GM19099 (cell line): ENCODE results near the gene ARHGAP12.

Experiments
- POLR2A ChIP-seq: IDR thresholded peaks from 3 replicates; pipeline ENCODE4 v1.6.1; 2011; ENCODE audit warnings: low read depth; ENCODE audit not compliant: insufficient read length; ENCODE audit errors: extremely low read depth

Gene ARHGAP12

GRCh38 chr10:31953480-31953879, 24.8 kb upstream of the ARHGAP12 start:
- no peak for TF ChIP-seq POLR2A

GRCh38 chr10:31953080-31953479, 24.4 kb upstream of the ARHGAP12 start:
- no peak for TF ChIP-seq POLR2A

DNA sequence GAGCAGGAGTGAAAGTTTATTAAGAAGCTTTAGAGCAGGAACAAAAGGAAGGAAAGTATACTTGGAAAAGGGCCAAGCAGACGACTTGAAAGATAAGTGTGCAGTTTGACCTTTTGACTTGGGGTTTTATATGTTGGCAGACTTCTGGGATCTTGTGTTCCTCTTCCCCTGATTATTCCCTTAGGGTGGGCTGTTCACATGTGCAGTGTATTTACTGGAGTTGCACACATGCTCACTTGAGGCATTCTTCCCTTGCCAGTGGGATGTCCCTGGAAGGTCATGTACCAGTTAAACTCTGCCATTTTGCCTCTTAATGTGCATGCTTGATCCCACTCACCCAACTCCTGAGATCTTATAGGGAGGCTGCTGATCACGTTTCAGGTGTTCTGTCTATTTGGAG, 23.4 kb upstream of the ARHGAP12 start:
- TF ChIP-seq POLR2A = no peak

DNA sequence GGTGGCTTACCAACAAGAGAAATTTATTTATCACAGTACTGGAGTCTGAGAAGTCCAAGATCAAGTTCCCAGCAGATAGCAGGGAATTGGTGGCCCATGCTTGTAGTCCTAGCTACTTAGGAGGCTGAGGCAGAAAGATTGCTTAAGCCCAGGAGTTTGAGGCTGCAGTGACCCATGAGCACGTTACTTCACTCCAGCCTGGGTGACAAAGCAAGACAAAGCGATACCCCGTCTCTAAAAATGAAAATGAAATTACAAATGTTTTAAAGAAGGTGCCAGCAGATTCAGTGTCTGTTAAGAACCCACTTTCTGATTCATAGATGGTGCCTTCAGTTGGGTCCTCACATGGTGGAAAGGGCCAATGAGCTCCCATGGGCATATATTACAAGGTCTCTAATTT, 20.6 kb upstream of the ARHGAP12 start:
- TF ChIP-seq POLR2A = no peak

GRCh38 chr10:31948021-31948420, 19.4 kb upstream of the ARHGAP12 start:
- TF ChIP-seq POLR2A = no peak

DNA sequence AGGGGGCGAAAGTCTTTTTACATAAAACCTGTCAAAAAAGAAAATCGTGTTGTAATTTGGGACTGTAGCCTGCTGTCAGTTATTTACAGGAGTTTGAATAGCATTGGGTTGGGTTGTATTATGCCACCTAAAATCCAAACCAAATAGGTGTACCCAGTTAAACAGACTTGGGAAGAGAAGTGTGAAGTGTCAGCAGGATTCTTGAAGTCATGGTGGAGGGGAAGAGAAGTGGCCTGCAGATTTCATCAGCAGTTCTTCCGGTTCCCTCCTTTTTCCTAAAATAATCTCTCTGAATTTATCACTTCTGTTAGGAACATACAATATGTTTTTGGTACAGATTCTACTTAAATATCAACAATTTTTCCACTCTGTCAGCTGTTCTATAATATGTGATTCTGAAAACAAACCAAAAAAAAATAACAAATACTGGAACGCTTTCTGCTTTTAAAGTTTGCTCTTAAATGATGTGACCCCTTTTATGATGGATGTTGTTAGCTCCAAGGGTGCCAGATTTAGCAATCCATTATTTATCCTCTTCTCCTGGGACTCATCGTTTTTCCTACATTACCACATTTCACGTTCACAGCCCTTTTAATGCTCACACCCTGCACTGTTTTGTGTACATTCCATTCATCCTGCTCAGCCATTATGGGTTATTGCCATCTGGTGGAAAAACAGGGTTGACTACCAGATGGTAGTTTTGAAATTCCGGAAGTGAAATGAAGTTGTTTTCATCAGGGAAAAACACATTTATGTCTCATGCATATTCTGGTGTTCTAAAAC, 18.7 kb upstream of the ARHGAP12 start:
- TF ChIP-seq POLR2A = no peak

DNA sequence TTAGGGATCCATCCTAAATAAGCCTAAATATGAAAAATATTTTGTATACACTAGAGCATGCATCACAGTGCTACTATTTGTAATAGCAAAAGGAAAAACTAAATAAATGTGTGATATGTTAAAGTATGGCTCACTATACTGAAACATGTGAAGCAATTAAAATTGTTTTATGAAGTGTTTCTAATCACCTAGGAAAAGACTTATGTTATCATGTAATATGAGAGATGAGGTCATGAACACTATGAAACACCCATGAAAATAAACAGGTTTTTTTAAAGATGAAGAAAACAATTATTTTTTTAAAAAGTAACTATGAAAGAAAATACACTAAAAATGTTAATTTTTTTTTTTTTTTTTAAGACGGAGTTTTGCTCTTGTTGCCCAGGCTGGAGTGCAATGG, 16.8 kb upstream of the ARHGAP12 start:
- no peak for TF ChIP-seq POLR2A

DNA sequence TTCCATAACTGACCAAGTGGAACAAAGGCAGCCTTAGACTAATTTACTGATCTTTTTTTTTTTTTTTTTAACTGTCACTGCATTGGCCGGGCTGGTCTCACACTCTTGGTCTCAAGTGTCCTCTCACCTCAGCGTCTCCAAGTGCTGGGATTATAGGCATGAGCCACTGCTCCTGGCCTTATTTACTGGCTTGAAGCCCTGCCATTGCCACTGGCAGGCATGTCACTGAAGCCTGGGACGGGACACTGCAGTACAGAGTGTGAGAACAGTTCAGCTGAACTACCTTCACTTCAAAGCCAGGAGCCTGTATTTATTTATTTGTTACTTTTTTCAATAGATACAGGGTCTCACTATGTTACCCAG, 15.4 kb upstream of the ARHGAP12 start:
- no peak for TF ChIP-seq POLR2A

DNA sequence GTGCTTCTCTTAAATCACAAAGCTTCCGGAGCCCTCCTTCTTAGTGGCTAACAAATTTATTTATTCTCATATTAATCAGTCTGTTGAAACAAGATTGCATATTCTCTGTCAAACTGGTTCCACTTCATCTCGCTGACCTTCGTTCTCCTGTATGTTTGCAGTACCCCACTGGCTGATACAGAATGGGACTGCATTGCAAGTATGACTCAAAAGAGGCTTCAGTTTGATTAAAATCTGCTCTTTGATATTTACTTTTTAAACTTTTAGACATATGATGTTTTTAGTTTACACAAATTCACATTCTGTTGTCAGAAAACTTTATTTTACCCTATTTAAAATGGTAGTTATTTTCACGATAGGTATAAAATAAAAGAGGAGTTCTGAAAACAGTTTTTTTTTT, 14.3 kb upstream of the ARHGAP12 start:
- TF ChIP-seq POLR2A = no peak

- TF ChIP-seq POLR2A = no peak
These were observed 13.8 kb upstream of the ARHGAP12 start for GRCh38 chr10:31942435-31942834.

GRCh38 chr10:31940839-31941653, 12.4 kb upstream of the ARHGAP12 start:
- TF ChIP-seq POLR2A = no peak

DNA sequence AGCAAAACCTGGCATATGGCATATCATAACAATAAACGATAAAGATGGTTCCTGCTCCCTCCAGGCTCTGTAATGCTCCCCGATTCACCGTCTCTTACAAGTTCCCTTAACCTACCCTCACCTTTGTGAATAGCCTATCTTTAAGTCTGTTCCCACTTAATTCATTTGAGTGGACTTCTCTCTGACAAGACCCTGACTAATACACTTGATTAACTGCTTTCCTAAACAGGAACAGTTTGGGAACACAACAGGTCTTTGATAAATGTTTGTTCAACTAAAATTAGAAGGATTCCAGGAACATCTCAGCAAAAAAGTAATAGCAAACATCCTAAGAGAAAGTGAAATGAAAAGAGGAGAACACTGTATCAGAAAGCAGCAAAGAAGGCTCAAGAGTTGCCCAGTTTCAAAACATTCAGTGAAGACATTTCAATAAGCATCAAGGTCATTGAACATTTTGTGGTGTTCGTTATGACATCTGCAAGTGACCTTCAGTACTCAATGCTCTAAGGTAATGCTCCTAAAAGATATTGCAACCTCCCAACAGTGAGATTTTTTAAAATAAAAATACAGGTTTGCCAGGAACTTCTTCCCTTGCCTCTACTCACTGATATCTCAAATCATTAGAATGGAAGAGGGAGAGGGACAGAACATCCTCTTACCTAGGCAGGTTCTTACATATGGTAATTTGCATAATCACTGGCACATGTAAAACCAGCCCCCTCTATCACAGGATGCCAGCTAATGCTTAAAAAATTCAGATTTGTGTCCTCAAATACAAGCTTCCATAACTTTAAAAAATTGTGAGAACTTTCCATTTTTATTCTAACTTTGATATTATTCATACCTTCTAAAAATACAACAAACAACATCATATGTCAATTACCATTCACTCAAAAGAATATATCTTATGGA, 11.4 kb upstream of the ARHGAP12 start:
- no peak for TF ChIP-seq POLR2A

- no peak for TF ChIP-seq POLR2A
These were observed 8.7 kb upstream of the ARHGAP12 start for GRCh38 chr10:31937371-31937770.

DNA sequence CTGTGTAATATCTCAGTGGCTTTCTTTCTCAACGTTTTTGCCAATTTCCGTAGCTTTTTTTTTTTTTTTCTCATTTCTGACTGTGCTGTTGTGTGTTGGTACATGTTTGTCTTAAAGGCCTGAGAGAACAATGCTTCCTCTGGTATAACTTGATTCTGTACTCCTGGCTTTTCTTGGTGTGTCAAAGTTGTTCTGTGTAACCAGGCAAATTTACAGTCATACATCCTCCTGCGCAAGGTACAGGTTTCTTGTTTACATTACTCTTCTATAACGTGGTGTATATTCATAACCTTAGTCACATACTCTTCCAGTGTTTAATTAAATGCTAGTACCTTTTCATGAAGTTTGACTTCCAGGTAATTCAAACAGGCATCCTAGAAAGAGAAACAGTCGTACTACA, 8.3 kb upstream of the ARHGAP12 start:
- no peak for TF ChIP-seq POLR2A

- no peak for TF ChIP-seq POLR2A
These were observed 7.5 kb upstream of the ARHGAP12 start for GRCh38 chr10:31936086-31936485.
